ENCODE measurements around the gene IHH. TPM values are rescaled to one million over a fixed set of nuclear protein-coding genes. Genes with fewer than 3 reads are reported as not detected.

The IHH gene
- total RNA-seq, 2 donors from 2014 or later, result 3.2 to 9.6 TPM

GRCh38 chr2:219104107-219105035 is 43.6 kb upstream of the IHH start:
- DNase-seq (ENCODE audit: low spot score), result no peak
- Histone ChIP-seq H3K9me3 (no peaks in the 10 kb centered on the region), H3K4me1 (replicated peaks) (no peaks in the 10 kb centered on the region), H3K36me3 (no peaks in the 10 kb centered on the region), H3K27ac (no peak overlapping the region), H3K4me3 (no peak overlapping the region), H3K27me3 (replicated peaks; ENCODE audit: insufficient read depth) (no peaks in the 10 kb centered on the region)
- no peak for TF ChIP-seq POLR2AphosphoS5 (IDR thresholded peaks at IDR 0.05)
- peak in 3 of 4 experiments; percentile 31 to 53 (median 47) for TF ChIP-seq CTCF (IDR thresholded peaks at IDR 0.05)
- WGBS, result 82% methylated on average over 4 of the region's 4 CpGs
- intact Hi-C loops (cut with DNase I), result no loop called here

- Histone ChIP-seq H3K9me3 (no peaks in the 10 kb centered on the region), H3K27ac (no peak overlapping the region), H3K27me3 (replicated peaks; ENCODE audit: insufficient read depth) (no peaks in the 10 kb centered on the region), H3K4me1 (replicated peaks) (no peaks in the 10 kb centered on the region), H3K36me3 (no peaks in the 10 kb centered on the region), H3K4me3 (no peak overlapping the region)
- 86% methylated on average over 1 of the region's 1 CpG for WGBS
- DNase-seq (ENCODE audit: low spot score), result no peak
- TF ChIP-seq POLR2A (IDR thresholded peaks at IDR 0.05) (no peak), CTCF (IDR thresholded peaks at IDR 0.05) (no peak), POLR2AphosphoS5 (IDR thresholded peaks at IDR 0.05) (no peak)
- intact Hi-C loops (cut with DNase I), result no loop called here
These were observed 38.6 kb upstream of the IHH start for GRCh38 chr2:219099329-219099728.

GRCh38 chr2:219095406-219095935 is 34.8 kb upstream of the IHH start:
- no peak for TF ChIP-seq POLR2AphosphoS5 (IDR thresholded peaks at IDR 0.05)
- TF ChIP-seq POLR2A (IDR thresholded peaks at IDR 0.05), result no peak
- no peak for TF ChIP-seq CTCF (IDR thresholded peaks at IDR 0.05)
- intact Hi-C loops (cut with DNase I), result no loop called here
- Histone ChIP-seq H3K36me3 (no peaks in the 10 kb centered on the region), H3K27me3 (replicated peaks; ENCODE audit: insufficient read depth) (no peaks in the 10 kb centered on the region), H3K4me1 (replicated peaks) (no peaks in the 10 kb centered on the region), H3K27ac (no peak overlapping the region), H3K9me3 (no peaks in the 10 kb centered on the region), H3K4me3 (no peak overlapping the region)
- 92% methylated on average over 1 of the region's 1 CpG for WGBS
- DNase-seq (ENCODE audit: low spot score), result no peak

GRCh38 chr2:219094171-219094570 is 33.5 kb upstream of the IHH start:
- Histone ChIP-seq H3K27ac (no peak overlapping the region), H3K36me3 (no peaks in the 10 kb centered on the region), H3K4me3 (no peak overlapping the region), H3K9me3 (no peaks in the 10 kb centered on the region), H3K4me1 (replicated peaks) (no peaks in the 10 kb centered on the region), H3K27me3 (replicated peaks; ENCODE audit: insufficient read depth) (no peaks in the 10 kb centered on the region)
- no peak for DNase-seq (ENCODE audit: low spot score)
- intact Hi-C loops (cut with DNase I), result no loop called here
- 87% methylated on average over 3 of the region's 3 CpGs for WGBS
- no peak for TF ChIP-seq POLR2AphosphoS5 (IDR thresholded peaks at IDR 0.05)
- no peak for TF ChIP-seq POLR2A (IDR thresholded peaks at IDR 0.05)
- no peak for TF ChIP-seq CTCF (IDR thresholded peaks at IDR 0.05)
